HFFc6 (cell line): ENCODE data around the gene DVL2. TPM values are rescaled to one million over a fixed set of nuclear protein-coding genes. Genes with fewer than 3 reads are reported as not detected.

Source experiments
- DNase-seq: peaks from one replicate; pipeline ENCODE4 v3.0.0-alpha.2; 2018
- H3K27ac Mint-ChIP-seq: 2 replicates; pipeline ENCODE4 v1.8.0; 2020; ENCODE audit warnings: mild to moderate bottlenecking, mixed read lengths
- H3K27me3 Mint-ChIP-seq: 2 replicates; pipeline ENCODE4 v1.8.0; 2021; ENCODE audit warnings: mild to moderate bottlenecking, moderate library complexity, mixed read lengths; ENCODE audit not compliant: insufficient read depth
- H3K36me3 Mint-ChIP-seq: 2 replicates; pipeline ENCODE4 v1.8.0; 2021; ENCODE audit warnings: low read depth, mixed read lengths
- H3K4me1 Mint-ChIP-seq: 2 replicates; pipeline ENCODE4 v1.8.0; 2020; ENCODE audit warnings: low read depth, mixed read lengths
- H3K4me3 Mint-ChIP-seq: 2 replicates; pipeline ENCODE4 v1.8.0; 2020; ENCODE audit warnings: mild to moderate bottlenecking, moderate library complexity, mixed read lengths
- H3K9me3 Mint-ChIP-seq: 2 replicates; pipeline ENCODE4 v1.8.0; 2020; ENCODE audit warnings: mild to moderate bottlenecking, mixed read lengths
- CTCF ChIP-seq: fragments of 200-600 bp; sonication (generic); IDR thresholded peaks from 2 replicates; pipeline ENCODE4 v1.5.0; 2021; ENCODE audit warnings: antibody characterized with exemption, mild to moderate bottlenecking
- total RNA-seq, 6 experiments: library from RNA; stranded (reverse); fragmentation: NEBNext Ultra II Directional; extraction: Animal tissue kit (Norgen Biotek cat#: 25700); gene quantifications; 2 replicates in 1 of 6; 3 replicates in 5 of 6; pipeline ENCODE4 v1.2.3, GENCODE V29; 2021

The DVL2 gene
- total RNA-seq, 6 experiments from 2014 or later, result 24.9 to 29.1 (median 27.0) TPM

- peaks cover 17% of the 10 kb centered on the region; the same call in 1 of the 2 replicates for H3K36me3 Mint-ChIP-seq
- peak overlapping the region; percentile 87; the same call in 1 of the 2 replicates for H3K27ac Mint-ChIP-seq
- no peak for DNase-seq
- peak overlapping the region; percentile 76 for H3K4me3 Mint-ChIP-seq
- no peaks in the 10 kb centered on the region for H3K9me3 Mint-ChIP-seq
- peaks cover 3% of the 10 kb centered on the region for H3K27me3 Mint-ChIP-seq
- no peak for TF ChIP-seq CTCF
- peaks cover 25% of the 10 kb centered on the region for H3K4me1 Mint-ChIP-seq
These were observed 30.0 kb downstream of the DVL2 start for GRCh38 chr17:7204336-7204735.

- Mint-ChIP-seq H3K9me3 (no peaks in the 10 kb centered on the region), H3K27ac (no peak overlapping the region), H3K36me3 (peaks cover 17% of the 10 kb centered on the region; the same call in 1 of the 2 replicates), H3K4me1 (peaks cover 25% of the 10 kb centered on the region), H3K4me3 (no peak overlapping the region), H3K27me3 (peaks cover 3% of the 10 kb centered on the region)
- no peak for DNase-seq
- TF ChIP-seq CTCF, result no peak
These were observed 30.9 kb downstream of the DVL2 start for GRCh38 chr17:7203391-7203790.

GRCh38 chr17:7196651-7197401, 37.5 kb downstream of the DVL2 start:
- H3K27ac Mint-ChIP-seq, result no peak overlapping the region
- peaks cover 4% of the 10 kb centered on the region for H3K27me3 Mint-ChIP-seq
- no peaks in the 10 kb centered on the region for H3K4me1 Mint-ChIP-seq
- peaks cover 17% of the 10 kb centered on the region for H3K36me3 Mint-ChIP-seq
- no peaks in the 10 kb centered on the region for H3K9me3 Mint-ChIP-seq
- no peak overlapping the region for H3K4me3 Mint-ChIP-seq
- DNase-seq, result no peak
- no peak for TF ChIP-seq CTCF

- no peak for TF ChIP-seq CTCF
- H3K27ac Mint-ChIP-seq, result no peak overlapping the region
- no peaks in the 10 kb centered on the region for H3K9me3 Mint-ChIP-seq
- H3K4me3 Mint-ChIP-seq, result no peak overlapping the region
- no peaks in the 10 kb centered on the region for H3K4me1 Mint-ChIP-seq
- DNase-seq, result no peak
- peaks cover 17% of the 10 kb centered on the region for H3K36me3 Mint-ChIP-seq
- H3K27me3 Mint-ChIP-seq, result peaks cover 4% of the 10 kb centered on the region
These were observed 38.3 kb downstream of the DVL2 start for GRCh38 chr17:7195971-7196370.

- Mint-ChIP-seq H3K27me3 (peaks cover 4% of the 10 kb centered on the region), H3K9me3 (no peaks in the 10 kb centered on the region), H3K36me3 (peaks cover 17% of the 10 kb centered on the region), H3K4me3 (no peak overlapping the region), H3K27ac (no peak overlapping the region), H3K4me1 (no peaks in the 10 kb centered on the region)
- no peak for DNase-seq
- TF ChIP-seq CTCF, result no peak
These were observed 41.9 kb downstream of the DVL2 start for GRCh38 chr17:7192271-7192937.
